NCI-H526 treated with DMSO at 0.1 percent for 48 hours (cell line): ENCODE data around the gene ZNF765.
"Not testable (repeated sequence)": the region's sequence is repeated elsewhere in the genome, so short reads cannot be mapped to it uniquely, and the experiment has no call there.

Experiments
- DNase-seq: peaks from one replicate; lab custom pipeline; 2025; lab: John Stamatoyannopoulos, UW

Gene ZNF765

GRCh38 chr19:53422551-53422950 is 27.6 kb downstream of the ZNF765 start:
- no peak for DNase-seq

- DNase-seq = not testable (repeated sequence)
These were observed 28.1 kb downstream of the ZNF765 start for GRCh38 chr19:53423074-53423473.

GRCh38 chr19:53423680-53424079 is 28.7 kb downstream of the ZNF765 start:
- DNase-seq = peak; percentile 49

DNA sequence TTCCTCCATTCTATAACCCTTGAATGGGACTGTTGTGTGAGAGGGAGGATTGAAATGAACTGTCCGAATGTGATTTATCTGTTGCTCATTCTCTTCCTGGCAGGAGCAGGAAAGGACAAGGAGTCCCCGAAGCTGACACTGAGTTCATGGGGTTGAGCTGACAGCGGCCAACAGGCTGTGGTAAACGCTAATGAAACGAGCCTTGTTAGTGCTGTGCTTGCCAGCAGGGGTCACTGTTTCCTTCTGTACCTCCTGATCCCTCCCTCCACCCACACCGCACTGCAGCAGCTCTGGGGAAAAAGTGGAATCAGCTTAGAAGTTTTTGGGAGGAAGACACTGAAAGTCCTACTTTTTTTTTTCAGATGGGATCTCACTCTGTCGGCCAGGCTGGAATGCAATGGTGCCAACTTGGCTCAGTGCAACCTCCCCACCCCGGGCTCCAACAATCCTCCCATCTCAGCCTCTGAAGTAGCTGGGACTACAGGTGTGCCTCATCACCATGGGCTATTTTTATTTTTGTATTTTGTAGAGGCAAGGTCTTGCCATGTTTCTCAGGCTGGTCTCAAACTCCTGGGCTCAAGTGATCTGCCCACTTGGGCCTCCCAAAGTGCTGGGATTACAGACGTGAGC is 30.1 kb downstream of the ZNF765 start:
- DNase-seq = peak; percentile 81

DNA sequence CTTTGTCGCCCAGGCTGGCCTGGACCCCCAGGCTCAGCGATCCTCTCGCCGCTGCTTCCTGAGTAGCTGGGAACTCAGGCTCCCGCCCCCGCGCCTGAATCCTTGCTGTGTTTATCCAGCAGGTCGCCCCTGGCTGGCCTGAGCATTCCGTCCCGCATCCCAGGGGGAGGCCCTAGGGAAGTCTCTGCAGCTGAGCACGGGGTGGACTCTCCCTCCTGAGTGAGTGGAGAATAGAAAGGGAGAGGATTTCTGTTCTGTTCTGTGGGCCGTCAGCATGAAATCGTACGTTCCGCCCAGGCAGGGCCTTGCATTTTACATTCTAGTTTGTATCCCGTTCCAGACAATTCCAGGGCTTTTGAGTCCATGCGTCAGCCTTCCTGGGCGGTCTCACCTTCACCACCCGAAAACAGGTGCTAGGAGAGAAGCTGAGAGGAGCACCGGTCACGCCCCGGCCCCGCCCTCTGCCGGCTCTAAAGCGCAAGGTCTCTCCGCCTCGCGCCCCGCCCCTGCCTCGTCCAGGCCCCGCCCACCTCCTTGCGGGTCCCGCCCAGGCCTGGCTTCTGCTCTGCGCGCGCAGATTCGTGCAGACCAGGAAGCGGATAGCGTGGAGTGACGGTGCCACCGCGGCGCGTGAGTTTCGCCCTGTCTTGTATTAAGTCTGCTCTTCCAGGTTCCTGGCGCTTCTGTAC is 36.6 kb downstream of the ZNF765 start, which contains the start of gene ZNF761:
Gene ZNF761 (plus strand): TSS at position 586 of the 689 bp plus-strand sequence. CDS start 15,285 bp downstream, outside the sequence.
- peak; percentile 97 for DNase-seq

GRCh38 chr19:53432088-53432661 is 37.2 kb downstream of the ZNF765 start:
- DNase-seq = no peak

GRCh38 chr19:53443809-53444208 is 48.9 kb downstream of the ZNF765 start:
- DNase-seq = not testable (repeated sequence)

- not testable (repeated sequence) for DNase-seq
These were observed 52.2 kb downstream of the ZNF765 start for GRCh38 chr19:53447196-53447595.

DNA sequence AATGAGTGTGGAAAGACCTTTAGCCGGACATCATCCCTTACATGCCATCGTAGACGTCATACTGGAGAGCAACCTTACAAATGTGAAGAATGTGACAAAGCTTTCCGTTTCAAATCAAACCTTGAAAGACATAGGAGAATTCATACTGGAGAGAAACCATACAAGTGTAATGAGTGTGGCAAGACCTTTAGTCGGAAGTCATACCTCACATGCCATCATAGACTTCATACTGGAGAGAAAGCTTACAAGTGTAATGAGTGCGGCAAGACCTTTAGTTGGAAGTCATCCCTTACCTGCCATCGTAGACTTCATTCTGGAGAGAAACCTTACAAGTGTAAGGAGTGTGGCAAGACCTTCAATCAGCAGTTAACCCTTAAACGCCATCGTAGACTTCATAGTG is 60.9 kb downstream of the ZNF765 start:
- DNase-seq = no peak

- DNase-seq = not testable (repeated sequence)
These were observed 65.3 kb downstream of the ZNF765 start for GRCh38 chr19:53460131-53460721.

DNA sequence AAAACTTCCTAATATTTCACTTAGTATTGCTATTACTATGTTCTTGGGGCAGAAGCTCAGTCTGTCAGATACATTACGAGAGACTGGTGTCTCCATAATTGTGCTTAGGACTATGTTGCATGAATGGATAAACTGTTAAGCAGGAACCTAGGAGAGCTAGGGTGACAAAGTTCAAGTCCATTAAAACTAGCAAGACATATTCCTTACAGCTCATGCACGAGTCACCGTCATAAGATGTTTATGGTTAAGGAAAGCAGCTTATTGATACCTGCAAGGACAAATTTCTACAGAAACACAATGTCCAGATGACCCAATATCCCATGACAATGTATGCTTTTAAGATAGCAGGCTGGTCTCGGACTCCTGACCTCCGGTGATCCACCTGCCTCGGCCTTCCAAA is 66.9 kb downstream of the ZNF765 start:
- DNase-seq = no peak

GRCh38 chr19:53462861-53463260 is 67.9 kb downstream of the ZNF765 start:
- DNase-seq = no peak

DNA sequence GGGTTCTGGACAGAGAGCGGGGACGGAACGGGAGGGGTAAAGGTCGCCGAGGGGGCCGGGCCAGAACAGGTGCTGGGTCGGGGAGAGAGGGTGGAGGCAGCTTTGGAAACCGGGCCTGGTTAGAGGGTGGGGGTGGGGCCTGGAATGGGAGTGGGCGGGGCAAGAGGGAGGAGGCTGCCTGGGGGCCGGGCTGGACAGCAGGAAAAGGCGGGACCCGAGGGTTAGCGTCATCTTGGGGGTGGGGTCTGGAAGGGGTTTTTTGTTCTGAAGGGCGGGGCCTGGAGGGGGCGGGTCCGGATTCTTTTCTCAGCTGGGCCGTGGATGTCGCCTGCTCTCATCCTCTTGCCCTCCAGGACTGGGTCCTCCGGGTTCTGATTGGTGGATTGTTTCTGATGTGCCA is 68.3 kb downstream of the ZNF765 start:
- DNase-seq = no peak

GRCh38 chr19:53466726-53467484 is 72.0 kb downstream of the ZNF765 start:
- no peak for DNase-seq

DNA sequence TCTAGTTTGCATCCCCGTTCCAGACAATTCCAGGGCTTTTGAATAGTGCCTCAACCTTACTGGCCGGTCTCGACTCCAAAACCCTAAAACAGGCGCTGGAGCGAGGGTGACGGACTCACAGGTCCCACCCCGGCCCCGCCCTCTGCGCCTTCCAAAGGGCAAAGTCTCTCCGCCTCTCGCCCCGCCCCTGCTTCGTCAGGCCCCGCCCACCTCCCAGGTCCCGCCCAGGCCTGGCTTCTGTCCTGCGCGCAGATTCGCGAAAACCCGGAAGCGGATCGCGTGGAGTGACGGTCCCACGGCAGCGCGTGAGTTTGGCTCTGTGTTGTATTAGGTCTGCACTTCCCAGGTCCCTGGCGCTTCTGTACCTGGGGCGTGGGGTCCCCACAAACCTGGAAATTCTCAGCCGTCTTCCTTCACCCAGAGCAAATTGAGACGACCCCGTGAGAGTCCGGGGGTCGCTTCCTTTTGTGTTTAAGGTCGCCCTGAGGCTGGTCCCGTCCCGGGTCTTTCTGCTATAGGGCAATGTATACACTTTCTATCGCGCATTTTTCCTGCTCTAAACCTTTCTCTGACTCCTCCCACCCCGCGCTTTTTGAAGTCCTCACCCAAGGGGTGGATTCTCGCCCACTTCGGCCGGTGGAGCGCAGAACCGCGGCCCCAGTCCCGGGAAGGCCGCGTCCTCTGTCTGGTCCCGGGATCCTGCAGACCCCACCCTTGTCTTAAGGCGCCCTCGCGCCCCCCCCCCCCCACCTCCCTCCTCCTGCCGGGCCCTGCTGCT is 72.7 kb downstream of the ZNF765 start, which contains the start of gene ZNF813:
Gene ZNF813 (plus strand): TSS at position 249 of the 778 bp plus-strand sequence. CDS start 16,090 bp downstream, outside the sequence.
- DNase-seq = peak; percentile 79

GRCh38 chr19:53468628-53469027 is 73.7 kb downstream of the ZNF765 start:
- not testable (repeated sequence) for DNase-seq

DNA sequence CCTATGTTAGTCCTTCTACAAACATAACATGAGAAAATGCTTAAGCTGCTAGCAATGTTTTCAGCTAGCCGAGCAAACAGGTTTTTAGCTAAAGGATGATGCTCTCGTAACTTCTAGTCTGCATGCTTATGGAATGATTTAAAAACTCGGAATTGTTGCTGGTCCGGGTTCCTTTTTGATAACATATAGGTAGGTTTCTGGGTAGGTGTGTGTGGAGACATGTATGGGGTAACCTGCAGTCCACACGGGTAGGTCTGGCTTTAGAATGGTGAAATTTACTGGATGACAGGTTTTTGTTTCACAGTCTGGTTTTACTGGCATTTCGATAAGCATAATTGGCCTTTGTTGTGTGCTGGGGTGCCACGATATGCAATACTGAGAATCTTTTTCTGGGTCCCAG is 77.0 kb downstream of the ZNF765 start:
- no peak for DNase-seq

DNA sequence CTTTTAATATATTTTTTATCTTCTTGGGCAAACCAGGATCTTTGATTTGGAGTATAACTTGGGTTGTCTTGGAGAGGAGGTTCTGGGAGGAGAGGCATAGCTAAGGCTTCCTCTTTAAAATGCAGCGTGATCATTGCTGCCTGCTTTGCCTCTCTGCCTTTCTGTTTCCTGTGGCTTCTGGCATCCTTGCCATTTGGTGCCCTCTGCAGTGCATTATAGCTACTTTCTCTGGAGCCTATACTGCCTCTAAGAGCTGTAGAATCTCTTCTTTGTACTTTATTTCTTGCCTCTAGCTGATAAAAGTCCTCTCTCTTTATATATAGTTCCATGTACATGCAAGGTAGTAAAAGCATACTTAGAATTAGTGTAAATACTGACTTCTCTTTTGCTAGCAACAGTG is 79.9 kb downstream of the ZNF765 start:
- DNase-seq = not testable (repeated sequence)

DNA sequence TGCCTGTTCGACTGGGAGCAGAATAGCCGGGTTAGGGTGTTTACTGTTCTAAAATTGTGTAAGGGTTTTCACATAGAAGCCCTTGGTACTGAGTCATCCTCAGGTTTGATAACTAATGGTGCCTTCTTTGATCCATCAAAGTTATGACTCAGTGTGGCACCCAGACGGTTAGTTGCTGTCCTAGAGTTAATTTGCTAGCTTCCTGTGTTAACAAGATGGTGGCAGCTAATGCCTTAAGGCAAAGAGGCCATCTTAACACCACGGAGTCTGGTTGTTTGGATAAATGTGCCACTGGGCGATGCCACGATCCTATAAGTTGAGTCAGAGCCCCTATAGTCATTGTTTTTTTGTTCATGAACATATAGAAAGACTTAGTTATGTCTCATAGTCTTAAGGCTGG is 80.5 kb downstream of the ZNF765 start:
- DNase-seq = not testable (repeated sequence)
